DOHH2 (cell line): ENCODE data around the gene DAP.

ENCODE experiments used
- H3F3A ChIP-seq: fragments of 200-600 bp; sonication (generic), shearing (Covaris generic); 2 replicates; pipeline ENCODE4 v1.6.0; 2016; ENCODE audit warnings: antibody characterized with exemption, mild to moderate bottlenecking; ENCODE audit not compliant: control insufficient read depth, insufficient read depth
- H3K27ac ChIP-seq: fragments of 200-600 bp; sonication (generic); 2 replicates; pipeline ENCODE4 v1.5.1; 2014; ENCODE audit warnings: low read depth, mild to moderate bottlenecking, low read length, moderate library complexity
- H3K27me3 ChIP-seq: fragments of 200-600 bp; sonication (generic); 2 replicates; pipeline ENCODE4 v1.6.1; 2014; ENCODE audit warnings: mild to moderate bottlenecking, low read length, mixed read lengths; ENCODE audit not compliant: control insufficient read depth
- H3K36me3 ChIP-seq: fragments of 200-600 bp; sonication (generic); 2 replicates; pipeline ENCODE4 v1.6.1; 2014; ENCODE audit warnings: mild to moderate bottlenecking, low read length, moderate library complexity, mixed read lengths; ENCODE audit not compliant: control insufficient read depth
- H3K4me1 ChIP-seq: fragments of 200-600 bp; sonication (generic); 2 replicates; pipeline ENCODE4 v1.6.1; 2014; ENCODE audit warnings: mild to moderate bottlenecking, low read length, mixed read lengths; ENCODE audit not compliant: control insufficient read depth
- H3K4me2 ChIP-seq: fragments of 200-600 bp; sonication (generic); 2 replicates; pipeline ENCODE4 v1.6.0; 2014; ENCODE audit warnings: mild to moderate bottlenecking, low read length, moderate library complexity
- H3K4me3 ChIP-seq: fragments of 200-600 bp; sonication (generic); 2 replicates; pipeline ENCODE4 v1.5.1; 2014; ENCODE audit warnings: mild to moderate bottlenecking, low read length, mixed read lengths
- H3K79me2 ChIP-seq: fragments of 200-600 bp; sonication (generic); 2 replicates; pipeline ENCODE4 v1.6.1; 2014; ENCODE audit warnings: mild to moderate bottlenecking, low read length, mixed read lengths; ENCODE audit not compliant: control insufficient read depth
- H3K9me2 ChIP-seq: fragments of 200-600 bp; sonication (generic); replicated peaks from 2 replicates; pipeline ENCODE4 v1.6.1; 2014; ENCODE audit warnings: mild to moderate bottlenecking, low read length, mixed read lengths; ENCODE audit not compliant: control insufficient read depth
- H3K9me3 ChIP-seq: fragments of 200-600 bp; sonication (generic); 2 replicates; pipeline ENCODE4 v1.6.1; 2014; ENCODE audit warnings: antibody characterized with exemption, low read length, mixed read lengths; ENCODE audit not compliant: control insufficient read depth, insufficient read depth
- H4K20me1 ChIP-seq: fragments of 200-600 bp; sonication (generic); 2 replicates; pipeline ENCODE4 v1.6.0; 2014; ENCODE audit warnings: low read depth, mild to moderate bottlenecking, antibody characterized with exemption, low read length, moderate library complexity; ENCODE audit not compliant: control insufficient read depth, insufficient read depth
- EZH2phosphoT487 ChIP-seq: fragments of 200-600 bp; sonication (generic); IDR thresholded peaks from 2 replicates; pipeline ENCODE4 v1.6.1; 2017; ENCODE audit warnings: borderline replicate concordance, mild to moderate bottlenecking, antibody characterized with exemption, low read length, moderate library complexity, mixed read lengths
- TF ChIP-seq, protein P1 (sequence below): fragments of 200-600 bp; sonication (generic); IDR thresholded peaks from one replicate; pipeline ENCODE4 v1.5.1; 2014; ENCODE audit warnings: antibody characterized with exemption, mild to moderate bottlenecking, low read depth, low read length; ENCODE audit not compliant: poor library complexity, severe bottlenecking

DAP gene

DNA sequence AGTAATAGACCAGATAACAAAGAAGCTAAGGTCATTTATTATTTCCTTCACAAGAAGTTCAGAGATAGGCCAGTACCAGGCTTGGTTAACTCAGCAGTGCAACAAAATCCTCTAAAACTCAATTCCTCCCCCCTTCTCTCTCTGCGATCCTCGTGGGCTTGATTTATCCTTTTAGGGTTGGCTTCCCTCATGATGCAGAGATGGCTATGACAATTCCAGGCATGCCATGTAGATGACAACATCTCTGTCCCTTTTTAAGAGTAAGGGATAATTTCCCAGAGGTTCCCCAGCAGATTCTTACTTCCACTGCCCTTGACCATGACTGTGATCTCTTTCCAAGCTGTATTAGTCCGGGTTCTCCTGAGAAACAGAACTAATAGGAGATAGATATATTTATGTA lies 28.7 kb upstream of the DAP start:
- Histone ChIP-seq H3K36me3 (peaks cover 5% of the 10 kb centered on the region), H3K79me2 (no peaks in the 10 kb centered on the region), H3K4me1 (peaks cover 10% of the 10 kb centered on the region), H3K27me3 (no peaks in the 10 kb centered on the region), H3K9me2 (no peaks in the 10 kb centered on the region), H3K4me3 (no peak overlapping the region), H3K9me3 (peaks cover 9% of the 10 kb centered on the region), H3K4me2 (no peak overlapping the region), H4K20me1 (no peaks in the 10 kb centered on the region), H3K27ac (no peak overlapping the region), H3F3A (no peaks in the 10 kb centered on the region)
- TF ChIP-seq EZH2phosphoT487, result no peak
- TF ChIP-seq, protein P1, sequence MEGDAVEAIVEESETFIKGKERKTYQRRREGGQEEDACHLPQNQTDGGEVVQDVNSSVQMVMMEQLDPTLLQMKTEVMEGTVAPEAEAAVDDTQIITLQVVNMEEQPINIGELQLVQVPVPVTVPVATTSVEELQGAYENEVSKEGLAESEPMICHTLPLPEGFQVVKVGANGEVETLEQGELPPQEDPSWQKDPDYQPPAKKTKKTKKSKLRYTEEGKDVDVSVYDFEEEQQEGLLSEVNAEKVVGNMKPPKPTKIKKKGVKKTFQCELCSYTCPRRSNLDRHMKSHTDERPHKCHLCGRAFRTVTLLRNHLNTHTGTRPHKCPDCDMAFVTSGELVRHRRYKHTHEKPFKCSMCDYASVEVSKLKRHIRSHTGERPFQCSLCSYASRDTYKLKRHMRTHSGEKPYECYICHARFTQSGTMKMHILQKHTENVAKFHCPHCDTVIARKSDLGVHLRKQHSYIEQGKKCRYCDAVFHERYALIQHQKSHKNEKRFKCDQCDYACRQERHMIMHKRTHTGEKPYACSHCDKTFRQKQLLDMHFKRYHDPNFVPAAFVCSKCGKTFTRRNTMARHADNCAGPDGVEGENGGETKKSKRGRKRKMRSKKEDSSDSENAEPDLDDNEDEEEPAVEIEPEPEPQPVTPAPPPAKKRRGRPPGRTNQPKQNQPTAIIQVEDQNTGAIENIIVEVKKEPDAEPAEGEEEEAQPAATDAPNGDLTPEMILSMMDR, result no peak

DNA sequence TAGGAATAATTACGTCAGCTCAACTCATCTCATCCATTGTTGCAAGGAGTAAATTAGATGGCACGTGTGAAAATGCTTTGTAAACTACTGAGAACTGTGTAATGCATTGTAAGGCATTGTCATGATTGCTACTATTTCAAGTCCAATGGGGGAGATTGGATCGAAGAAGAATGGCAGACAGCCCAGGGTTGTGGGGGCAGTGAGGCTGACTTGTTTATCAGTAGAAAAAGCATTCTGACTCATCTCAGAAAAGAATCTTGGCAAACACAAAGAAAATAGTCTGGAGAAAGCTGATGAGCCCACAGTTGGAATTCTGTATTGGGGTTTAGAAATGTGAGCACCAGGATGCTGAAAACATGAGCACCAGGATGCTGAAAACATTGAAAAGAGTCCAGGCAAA lies 28.0 kb upstream of the DAP start:
- H3K79me2 ChIP-seq, result no peaks in the 10 kb centered on the region
- H3K36me3 ChIP-seq, result peaks cover 5% of the 10 kb centered on the region
- peaks cover 10% of the 10 kb centered on the region for H3K4me1 ChIP-seq
- H3F3A ChIP-seq, result no peaks in the 10 kb centered on the region
- H3K4me3 ChIP-seq, result no peak overlapping the region
- no peak overlapping the region for H3K4me2 ChIP-seq
- H3K27ac ChIP-seq, result no peak overlapping the region
- H3K9me3 ChIP-seq, result peaks cover 9% of the 10 kb centered on the region
- H4K20me1 ChIP-seq, result no peaks in the 10 kb centered on the region
- TF ChIP-seq, protein P1, result no peak
- TF ChIP-seq EZH2phosphoT487, result no peak
- no peaks in the 10 kb centered on the region for H3K9me2 ChIP-seq
- H3K27me3 ChIP-seq, result no peaks in the 10 kb centered on the region

DNA sequence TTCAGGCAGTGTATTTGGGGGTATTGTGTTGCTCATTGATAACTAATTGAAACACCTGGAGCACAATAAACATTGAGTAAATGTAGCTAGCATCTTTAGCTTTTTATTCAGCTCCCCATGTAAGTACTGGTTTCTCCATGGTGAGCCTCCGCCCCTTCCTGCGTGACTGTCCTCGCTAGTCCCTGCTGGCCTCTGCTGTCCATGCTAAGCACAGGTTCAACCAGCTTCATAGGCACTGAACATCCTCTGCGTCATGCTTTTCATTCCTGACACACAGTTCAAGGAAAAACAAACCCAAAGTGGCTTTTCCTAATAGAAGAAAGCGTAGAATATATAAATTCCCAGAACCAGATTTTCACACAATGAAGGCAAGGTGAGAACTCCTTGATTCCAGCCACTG lies 27.3 kb upstream of the DAP start:
- Histone ChIP-seq H3K79me2 (no peaks in the 10 kb centered on the region), H3F3A (no peaks in the 10 kb centered on the region), H3K27me3 (no peaks in the 10 kb centered on the region), H3K36me3 (peaks cover 5% of the 10 kb centered on the region), H3K9me3 (peaks cover 9% of the 10 kb centered on the region), H3K4me2 (no peak overlapping the region), H3K4me1 (peaks cover 10% of the 10 kb centered on the region), H3K27ac (no peak overlapping the region), H4K20me1 (no peaks in the 10 kb centered on the region), H3K9me2 (no peaks in the 10 kb centered on the region), H3K4me3 (no peak overlapping the region)
- no peak for TF ChIP-seq EZH2phosphoT487
- TF ChIP-seq, protein P1, result no peak
